K562 (cell line): Measurements from ENCODE around the gene COL5A3. TPM values are rescaled to one million over a fixed set of nuclear protein-coding genes. Genes with fewer than 3 reads are reported as not detected.
A peak's percentile ranks its signal among the peaks of the same experiment; 100 is the strongest.

Source experiments
- CTBP1 ChIP-seq: fragments of 450-650 bp; IDR thresholded peaks from 2 replicates; pipeline ENCODE4 v1.6.1; 2016; ENCODE audit warnings: borderline replicate concordance
- CXXC5 ChIP-seq: fragments of 250-450 bp; sonication (Bioruptor Pico); IDR thresholded peaks from 2 replicates; pipeline ENCODE4 v1.8.0; 2022; ENCODE audit warnings: inconsistent platforms, mild to moderate bottlenecking, moderate library complexity
- NR2C2 ChIP-seq, 2 experiments: fragments of 200-800 bp in 1 of 2; sonication (Bioruptor generic) in 1 of 2; sonication (generic) in 1 of 2; formaldehyde crosslinking in 1 of 2; IDR thresholded peaks; 2 replicates each; pipeline versions ENCODE4 v1.6.1 to v1.8.0; 2016 to 2022; ENCODE audit warnings: mild to moderate bottlenecking in 1 of 2, missing compliant biosample characterization in 1 of 2, missing genetic modification characterization in 1 of 2, missing genetic modification reagents in 1 of 2
- RB1 ChIP-seq: fragments of 450-650 bp; IDR thresholded peaks from 2 replicates; pipeline ENCODE4 v1.6.1; 2017; ENCODE audit warnings: low read depth, mild to moderate bottlenecking
- RNF2 ChIP-seq: sonication (generic); IDR thresholded peaks from 2 replicates; pipeline ENCODE4 v1.6.1; 2016
- ZBED1 ChIP-seq: IDR thresholded peaks from 2 replicates; pipeline ENCODE4 v1.6.1; 2014
- polyA plus RNA-seq, 8 experiments: library from polyadenylated mRNA; depleted of rRNA in 4 of 8; stranded (reverse) in 5 of 8; unstranded in 3 of 8; fragments of >200 nt; fragmentation: Nextera tagmentation in 2 of 8; fragmentation: Illumina TruSeq in 1 of 8; extraction: Ambion mirVana in 2 of 8; extraction: Trizol in 1 of 8; gene quantifications; 2 replicates each; pipeline versions ENCODE4 v1.2.1 to v1.2.3, GENCODE V29; 2011 to 2014; ENCODE audit warnings: inconsistent platforms in 1 of 8, missing spikeins in 1 of 8
- total RNA-seq, 7 experiments: library from RNA; depleted of rRNA in 6 of 7; stranded (reverse); fragments of >200 nt in 6 of 7; fragmentation: Illumina TruSeq in 2 of 7; extraction: Trizol in 2 of 7; gene quantifications; 2 replicates each; pipeline versions ENCODE4 v1.2.1 to v1.2.3, GENCODE V29; 2011 to 2021; ENCODE audit warnings: low replicate concordance in 1 of 7
- TF ChIP-seq, protein P1 (sequence below), 3 experiments: fragments of 200-800 bp in 1 of 3; fragments of 250-450 bp in 1 of 3; fragments of 450-650 bp in 1 of 3; sonication (Bioruptor Pico) in 1 of 3; sonication (Bioruptor generic) in 1 of 3; formaldehyde crosslinking in 1 of 3; IDR thresholded peaks; 2 replicates each; pipeline versions ENCODE4 v1.6.1 to v1.8.0; 2016 to 2022; ENCODE audit warnings: mild to moderate bottlenecking in 2 of 3, missing genetic modification characterization in 2 of 3, missing compliant biosample characterization in 1 of 3, moderate library complexity in 1 of 3
- TF ChIP-seq, protein P2 (sequence below): sonication (generic); formaldehyde crosslinking; IDR thresholded peaks from 2 replicates; pipeline ENCODE4 v1.9.0; 2022; ENCODE audit warnings: mild to moderate bottlenecking, missing genetic modification reagents
- TF ChIP-seq, protein P3 (sequence below): sonication (generic); formaldehyde crosslinking; IDR thresholded peaks from 2 replicates; pipeline ENCODE4 v1.8.1; 2023; ENCODE audit warnings: mild to moderate bottlenecking, missing genetic modification reagents, moderate library complexity
- TF ChIP-seq, protein P4 (sequence below): IDR thresholded peaks from 2 replicates; pipeline ENCODE4 v1.6.1; 2014; ENCODE audit warnings: antibody characterized with exemption
- TF ChIP-seq, protein P5 (sequence below): sonication (generic); formaldehyde crosslinking; IDR thresholded peaks from 2 replicates; pipeline ENCODE4 v1.8.1; 2023; ENCODE audit warnings: mild to moderate bottlenecking, missing genetic modification reagents
- TF ChIP-seq, protein P6 (sequence below): fragments of 450-650 bp; formaldehyde crosslinking; IDR thresholded peaks from 2 replicates; pipeline ENCODE4 v1.4.0; 2020; ENCODE audit warnings: mild to moderate bottlenecking, mixed read lengths
- TF ChIP-seq, protein P7 (sequence below): sonication (generic); formaldehyde crosslinking; IDR thresholded peaks from 2 replicates; pipeline ENCODE4 v1.9.0; 2022; ENCODE audit warnings: mild to moderate bottlenecking, missing genetic modification reagents

The COL5A3 gene
- total and polyA plus RNA-seq, 9 of the 15 experiments (the other 6 are each of a cell fraction or from before 2014, with no cell fraction given) = 0.01 to 0.02 TPM; not detected in 7

DNA sequence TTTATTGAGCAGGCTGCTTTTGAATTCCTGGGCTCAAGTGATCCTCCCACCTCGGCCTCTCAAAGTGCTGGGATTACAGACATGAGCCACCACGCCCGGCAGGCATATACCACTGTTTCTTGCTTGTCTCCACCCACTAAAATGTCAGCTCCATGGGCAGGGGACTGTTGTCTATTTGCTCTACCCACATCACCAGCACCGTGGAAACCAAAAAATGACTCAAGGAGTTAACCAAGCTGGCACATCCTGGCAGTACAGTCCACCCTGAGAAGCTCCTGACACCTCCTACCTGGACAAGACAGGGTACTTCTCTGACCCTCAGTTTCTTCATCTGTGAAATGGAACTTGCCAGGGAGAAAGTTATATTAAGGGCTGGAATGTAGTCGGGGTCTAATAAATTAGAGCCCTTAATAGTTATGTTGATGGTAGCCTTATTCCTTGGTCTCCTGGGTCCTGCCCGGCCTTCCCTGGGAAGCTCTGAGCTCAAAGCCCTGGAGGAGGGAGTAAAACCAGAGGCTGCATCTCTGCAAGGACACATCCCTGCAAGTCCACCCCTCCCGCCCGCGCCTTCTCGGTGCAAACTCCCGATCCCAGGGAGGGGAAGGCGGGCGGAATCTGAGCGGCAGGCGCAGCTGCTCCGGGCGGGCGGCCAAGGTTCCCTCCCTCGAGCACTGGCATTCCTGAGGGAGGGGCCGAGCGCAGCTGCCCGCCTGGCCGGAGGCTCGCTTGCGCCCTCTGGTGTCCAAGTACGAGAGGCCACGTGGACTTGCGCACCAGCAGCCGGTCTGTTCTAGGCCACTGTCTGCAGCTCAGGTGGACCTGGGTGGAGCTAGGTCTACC is 17.1 kb upstream of the COL5A3 start (continued):
- TF ChIP-seq, protein P1, sequence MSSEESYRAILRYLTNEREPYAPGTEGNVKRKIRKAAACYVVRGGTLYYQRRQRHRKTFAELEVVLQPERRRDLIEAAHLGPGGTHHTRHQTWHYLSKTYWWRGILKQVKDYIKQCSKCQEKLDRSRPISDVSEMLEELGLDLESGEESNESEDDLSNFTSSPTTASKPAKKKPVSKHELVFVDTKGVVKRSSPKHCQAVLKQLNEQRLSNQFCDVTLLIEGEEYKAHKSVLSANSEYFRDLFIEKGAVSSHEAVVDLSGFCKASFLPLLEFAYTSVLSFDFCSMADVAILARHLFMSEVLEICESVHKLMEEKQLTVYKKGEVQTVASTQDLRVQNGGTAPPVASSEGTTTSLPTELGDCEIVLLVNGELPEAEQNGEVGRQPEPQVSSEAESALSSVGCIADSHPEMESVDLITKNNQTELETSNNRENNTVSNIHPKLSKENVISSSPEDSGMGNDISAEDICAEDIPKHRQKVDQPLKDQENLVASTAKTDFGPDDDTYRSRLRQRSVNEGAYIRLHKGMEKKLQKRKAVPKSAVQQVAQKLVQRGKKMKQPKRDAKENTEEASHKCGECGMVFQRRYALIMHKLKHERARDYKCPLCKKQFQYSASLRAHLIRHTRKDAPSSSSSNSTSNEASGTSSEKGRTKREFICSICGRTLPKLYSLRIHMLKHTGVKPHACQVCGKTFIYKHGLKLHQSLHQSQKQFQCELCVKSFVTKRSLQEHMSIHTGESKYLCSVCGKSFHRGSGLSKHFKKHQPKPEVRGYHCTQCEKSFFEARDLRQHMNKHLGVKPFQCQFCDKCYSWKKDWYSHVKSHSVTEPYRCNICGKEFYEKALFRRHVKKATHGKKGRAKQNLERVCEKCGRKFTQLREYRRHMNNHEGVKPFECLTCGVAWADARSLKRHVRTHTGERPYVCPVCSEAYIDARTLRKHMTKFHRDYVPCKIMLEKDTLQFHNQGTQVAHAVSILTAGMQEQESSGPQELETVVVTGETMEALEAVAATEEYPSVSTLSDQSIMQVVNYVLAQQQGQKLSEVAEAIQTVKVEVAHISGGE (CRISPR knock-in tag; IDR thresholded peaks at IDR 0.05) = no peak
- TF ChIP-seq, protein P2, sequence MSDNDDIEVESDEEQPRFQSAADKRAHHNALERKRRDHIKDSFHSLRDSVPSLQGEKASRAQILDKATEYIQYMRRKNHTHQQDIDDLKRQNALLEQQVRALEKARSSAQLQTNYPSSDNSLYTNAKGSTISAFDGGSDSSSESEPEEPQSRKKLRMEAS (CRISPR knock-in tag) = peak; percentile 98
- TF ChIP-seq RNF2 (0 out of 2 replicates have a peak, but pooled peaks have one; percentile 14), CTBP1 (peak; percentile 90; the same call in 1 of the 2 replicates), NR2C2 (CRISPR knock-in tag; IDR thresholded peaks at IDR 0.05) (peak; percentile 67; the same call in 1 of the 2 replicates), NR2C2 (tag; IDR thresholded peaks at IDR 0.05) (no peak), CXXC5 (CRISPR knock-in tag) (peak; percentile 65), ZBED1 (0 out of 2 replicates have a peak, but pooled peaks have one; percentile 59), RB1 (peak; percentile 99)
- TF ChIP-seq, protein P3, sequence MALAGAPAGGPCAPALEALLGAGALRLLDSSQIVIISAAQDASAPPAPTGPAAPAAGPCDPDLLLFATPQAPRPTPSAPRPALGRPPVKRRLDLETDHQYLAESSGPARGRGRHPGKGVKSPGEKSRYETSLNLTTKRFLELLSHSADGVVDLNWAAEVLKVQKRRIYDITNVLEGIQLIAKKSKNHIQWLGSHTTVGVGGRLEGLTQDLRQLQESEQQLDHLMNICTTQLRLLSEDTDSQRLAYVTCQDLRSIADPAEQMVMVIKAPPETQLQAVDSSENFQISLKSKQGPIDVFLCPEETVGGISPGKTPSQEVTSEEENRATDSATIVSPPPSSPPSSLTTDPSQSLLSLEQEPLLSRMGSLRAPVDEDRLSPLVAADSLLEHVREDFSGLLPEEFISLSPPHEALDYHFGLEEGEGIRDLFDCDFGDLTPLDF (CRISPR knock-in tag) = peak; percentile 47; the same call in 1 of the 2 replicates
- TF ChIP-seq, protein P4, sequence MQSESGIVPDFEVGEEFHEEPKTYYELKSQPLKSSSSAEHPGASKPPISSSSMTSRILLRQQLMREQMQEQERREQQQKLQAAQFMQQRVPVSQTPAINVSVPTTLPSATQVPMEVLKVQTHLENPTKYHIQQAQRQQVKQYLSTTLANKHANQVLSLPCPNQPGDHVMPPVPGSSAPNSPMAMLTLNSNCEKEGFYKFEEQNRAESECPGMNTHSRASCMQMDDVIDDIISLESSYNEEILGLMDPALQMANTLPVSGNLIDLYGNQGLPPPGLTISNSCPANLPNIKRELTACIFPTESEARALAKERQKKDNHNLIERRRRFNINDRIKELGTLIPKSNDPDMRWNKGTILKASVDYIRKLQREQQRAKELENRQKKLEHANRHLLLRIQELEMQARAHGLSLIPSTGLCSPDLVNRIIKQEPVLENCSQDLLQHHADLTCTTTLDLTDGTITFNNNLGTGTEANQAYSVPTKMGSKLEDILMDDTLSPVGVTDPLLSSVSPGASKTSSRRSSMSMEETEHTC = peak; percentile 38; the same call in 1 of the 2 replicates
- TF ChIP-seq, protein P5, sequence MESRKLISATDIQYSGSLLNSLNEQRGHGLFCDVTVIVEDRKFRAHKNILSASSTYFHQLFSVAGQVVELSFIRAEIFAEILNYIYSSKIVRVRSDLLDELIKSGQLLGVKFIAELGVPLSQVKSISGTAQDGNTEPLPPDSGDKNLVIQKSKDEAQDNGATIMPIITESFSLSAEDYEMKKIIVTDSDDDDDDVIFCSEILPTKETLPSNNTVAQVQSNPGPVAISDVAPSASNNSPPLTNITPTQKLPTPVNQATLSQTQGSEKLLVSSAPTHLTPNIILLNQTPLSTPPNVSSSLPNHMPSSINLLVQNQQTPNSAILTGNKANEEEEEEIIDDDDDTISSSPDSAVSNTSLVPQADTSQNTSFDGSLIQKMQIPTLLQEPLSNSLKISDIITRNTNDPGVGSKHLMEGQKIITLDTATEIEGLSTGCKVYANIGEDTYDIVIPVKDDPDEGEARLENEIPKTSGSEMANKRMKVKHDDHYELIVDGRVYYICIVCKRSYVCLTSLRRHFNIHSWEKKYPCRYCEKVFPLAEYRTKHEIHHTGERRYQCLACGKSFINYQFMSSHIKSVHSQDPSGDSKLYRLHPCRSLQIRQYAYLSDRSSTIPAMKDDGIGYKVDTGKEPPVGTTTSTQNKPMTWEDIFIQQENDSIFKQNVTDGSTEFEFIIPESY (CRISPR knock-in tag) = 0 out of 2 replicates have a peak, but pooled peaks have one; percentile 24
- TF ChIP-seq, protein P6, sequence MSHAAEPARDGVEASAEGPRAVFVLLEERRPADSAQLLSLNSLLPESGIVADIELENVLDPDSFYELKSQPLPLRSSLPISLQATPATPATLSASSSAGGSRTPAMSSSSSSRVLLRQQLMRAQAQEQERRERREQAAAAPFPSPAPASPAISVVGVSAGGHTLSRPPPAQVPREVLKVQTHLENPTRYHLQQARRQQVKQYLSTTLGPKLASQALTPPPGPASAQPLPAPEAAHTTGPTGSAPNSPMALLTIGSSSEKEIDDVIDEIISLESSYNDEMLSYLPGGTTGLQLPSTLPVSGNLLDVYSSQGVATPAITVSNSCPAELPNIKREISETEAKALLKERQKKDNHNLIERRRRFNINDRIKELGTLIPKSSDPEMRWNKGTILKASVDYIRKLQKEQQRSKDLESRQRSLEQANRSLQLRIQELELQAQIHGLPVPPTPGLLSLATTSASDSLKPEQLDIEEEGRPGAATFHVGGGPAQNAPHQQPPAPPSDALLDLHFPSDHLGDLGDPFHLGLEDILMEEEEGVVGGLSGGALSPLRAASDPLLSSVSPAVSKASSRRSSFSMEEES (CRISPR knock-in tag) = no peak
- TF ChIP-seq, protein P7, sequence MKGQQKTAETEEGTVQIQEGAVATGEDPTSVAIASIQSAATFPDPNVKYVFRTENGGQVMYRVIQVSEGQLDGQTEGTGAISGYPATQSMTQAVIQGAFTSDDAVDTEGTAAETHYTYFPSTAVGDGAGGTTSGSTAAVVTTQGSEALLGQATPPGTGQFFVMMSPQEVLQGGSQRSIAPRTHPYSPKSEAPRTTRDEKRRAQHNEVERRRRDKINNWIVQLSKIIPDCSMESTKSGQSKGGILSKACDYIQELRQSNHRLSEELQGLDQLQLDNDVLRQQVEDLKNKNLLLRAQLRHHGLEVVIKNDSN (CRISPR knock-in tag) = peak; percentile 90
